A549 (cell line): ENCODE data around the gene LHB. TPM values are rescaled to one million over a fixed set of nuclear protein-coding genes. Genes with fewer than 3 reads are reported as not detected.

ENCODE experiments used
- ATAC-seq, 2 experiments: fragments of 200-7000 bp in 1 of 2; fragments of >200 bp in 1 of 2; cut with Nextera tagmentation in 1 of 2; cut with Tn5 transposase in 1 of 2; 3 replicates each; pipeline versions ENCODE4 v1.8.0 to v1.9.1; 2018 to 2020; ENCODE audit warnings: mild to moderate bottlenecking in 1 of 2, moderate library complexity in 1 of 2
- CTCF ChIA-PET: fragments of 300-600 bp; sonication (Branson Sonifier 250); formaldehyde crosslinking; extraction: SDS; loops from one replicate; lab custom pipeline; 2021; ENCODE audit warnings: antibody characterized with exemption, inconsistent platforms; lab: Yijun Ruan, JAX
- POLR2A ChIA-PET: fragments of 350-600 bp; formaldehyde crosslinking; extraction: SDS; loops from one replicate; lab custom pipeline; 2021; ENCODE audit warnings: antibody characterized with exemption, inconsistent platforms; lab: Yijun Ruan, JAX
- DNase-seq, 2 experiments: peaks; one replicate each; pipeline versions ENCODE4 v3.0.0 to v3.0.0-alpha.2; 2011 to 2016; ENCODE audit warnings: low read depth in 1 of 2, low spot score in 1 of 2
- FAIRE-seq: peaks from 2 replicates; lab custom pipeline; 2011; peaks lifted over from hg19 to GRCh38; lab: Jason Lieb, UNC
- H3K27ac ChIP-seq, 2 experiments: fragments of >200 bp; sonication (Bioruptor Twin); formaldehyde crosslinking; 3 replicates each; pipeline ENCODE4 v1.5.1; 2016 to 2017
- H3K4me1 ChIP-seq: fragments of >200 bp; sonication (Bioruptor Twin); formaldehyde crosslinking; 3 replicates; pipeline ENCODE4 v1.6.1; 2016
- H3K4me2 ChIP-seq: fragments of >200 bp; sonication (Bioruptor Twin); formaldehyde crosslinking; 3 replicates; pipeline ENCODE4 v1.6.1; 2016
- H3K4me3 ChIP-seq: fragments of >200 bp; sonication (Bioruptor Twin); formaldehyde crosslinking; 3 replicates; pipeline ENCODE4 v1.5.1; 2016
- H3K9me3 ChIP-seq: fragments of >200 bp; sonication (Bioruptor Twin); formaldehyde crosslinking; 3 replicates; pipeline ENCODE4 v1.6.1; 2016
- CBX8 ChIP-seq: fragments of 200-600 bp; sonication (generic); IDR thresholded peaks from 2 replicates; pipeline ENCODE4 v1.6.1; 2016
- CHD2 ChIP-seq: fragments of 150-350 bp; IDR thresholded peaks from 2 replicates; pipeline ENCODE4 v1.6.1; 2014; ENCODE audit warnings: low read length; ENCODE audit not compliant: partially characterized antibody
- EHF ChIP-seq: fragments of 250-450 bp; sonication (Bioruptor Pico); IDR thresholded peaks from 2 replicates; pipeline ENCODE4 v1.5.0; 2020; ENCODE audit warnings: mild to moderate bottlenecking
- EHMT2 ChIP-seq: fragments of 200-600 bp; sonication (generic); IDR thresholded peaks from 2 replicates; pipeline ENCODE4 v1.6.1; 2016; ENCODE audit warnings: antibody characterized with exemption, low read depth, mild to moderate bottlenecking, moderate library complexity
- ESRRA ChIP-seq: fragments of 150-350 bp; IDR thresholded peaks from 2 replicates; pipeline ENCODE4 v1.6.1; 2014; ENCODE audit warnings: mild to moderate bottlenecking, low read length, borderline replicate concordance
- FOSB ChIP-seq: fragments of 250-450 bp; sonication (Bioruptor Pico); IDR thresholded peaks from 2 replicates; pipeline ENCODE4 v1.5.0; 2020; ENCODE audit warnings: mild to moderate bottlenecking, moderate library complexity
- GATA3 ChIP-seq: IDR thresholded peaks from 2 replicates; pipeline ENCODE4 v1.6.1; 2012; ENCODE audit warnings: borderline replicate concordance
- HES2 ChIP-seq: fragments of >200 bp; sonication (Bioruptor Twin); formaldehyde crosslinking; IDR thresholded peaks from 2 replicates; pipeline ENCODE4 v1.6.1; 2016
- HEYL ChIP-seq: fragments of 250-450 bp; sonication (Bioruptor Pico); IDR thresholded peaks from 2 replicates; pipeline ENCODE4 v1.8.0; 2021; ENCODE audit warnings: mild to moderate bottlenecking, moderate library complexity
- HMGXB4 ChIP-seq: fragments of 250-450 bp; sonication (Bioruptor Pico); IDR thresholded peaks from 2 replicates; pipeline ENCODE4 v1.5.0; 2021; ENCODE audit warnings: mild to moderate bottlenecking, moderate library complexity, borderline replicate concordance
- JUNB ChIP-seq: fragments of >200 bp; sonication (Bioruptor Twin); formaldehyde crosslinking; IDR thresholded peaks from 2 replicates; pipeline ENCODE4 v1.6.1; 2016
- POLR2A ChIP-seq: IDR thresholded peaks from 2 replicates; pipeline ENCODE4 v1.6.1; 2012; ENCODE audit warnings: mild to moderate bottlenecking, low read length
- RARB ChIP-seq: fragments of 250-450 bp; sonication (Bioruptor Pico); IDR thresholded peaks from 2 replicates; pipeline ENCODE4 v1.8.0; 2021; ENCODE audit warnings: mild to moderate bottlenecking, moderate library complexity
- RNF2 ChIP-seq: fragments of 200-600 bp; sonication (generic); IDR thresholded peaks from 2 replicates; pipeline ENCODE4 v1.6.1; 2016; ENCODE audit warnings: low read depth, mild to moderate bottlenecking, antibody characterized with exemption, moderate library complexity, borderline replicate concordance
- SREBF2 ChIP-seq: fragments of 450-650 bp; IDR thresholded peaks from 2 replicates; pipeline ENCODE4 v1.6.1; 2014; ENCODE audit warnings: mild to moderate bottlenecking, moderate library complexity
- TFCP2L1 ChIP-seq: fragments of 250-450 bp; sonication (Bioruptor Pico); IDR thresholded peaks from 2 replicates; pipeline ENCODE4 v1.5.0; 2021; ENCODE audit warnings: mild to moderate bottlenecking
- ZC3H11A ChIP-seq: fragments of 450-650 bp; IDR thresholded peaks from 2 replicates; pipeline ENCODE4 v1.6.1; 2014; ENCODE audit warnings: antibody characterized with exemption, mild to moderate bottlenecking
- ZFP36 ChIP-seq: fragments of 450-650 bp; IDR thresholded peaks from 2 replicates; pipeline ENCODE4 v1.6.1; 2014; ENCODE audit warnings: borderline replicate concordance; ENCODE audit not compliant: partially characterized antibody
- ZSCAN20 ChIP-seq: fragments of 250-450 bp; sonication (Bioruptor Pico); IDR thresholded peaks from 2 replicates; pipeline ENCODE4 v1.8.0; 2022; ENCODE audit warnings: mild to moderate bottlenecking, moderate library complexity
- WGBS: methylation state at CpG from one replicate; pipeline ENCODE4 v1.1.6; 2017; ENCODE audit errors: missing lambda C conversion rate; 5-methylcytosine and 5-hydroxymethylcytosine counted together
- polyA plus RNA-seq, 4 experiments: library from polyadenylated mRNA; depleted of rRNA in 3 of 4; stranded (reverse); fragments of >200 nt; fragmentation: RNase III in 1 of 4; extraction: RNeasy Plus Mini Kit Qiagen cat#74134 plus additional on column Dnase treatment in 1 of 4; gene quantifications; 2 replicates in 3 of 4; 3 replicates in 1 of 4; pipeline ENCODE4 v1.2.3, GENCODE V29; 2011 to 2017
- TF ChIP-seq, protein P1 (sequence below): fragments of >200 bp; sonication (Bioruptor Twin); formaldehyde crosslinking; IDR thresholded peaks from 3 replicates; pipeline ENCODE4 v1.5.1; 2016

LHB gene
- polyA plus RNA-seq, 2 of the 4 experiments (the other 2 are of a cell fraction): 0.22 TPM; not detected in 1

DNA sequence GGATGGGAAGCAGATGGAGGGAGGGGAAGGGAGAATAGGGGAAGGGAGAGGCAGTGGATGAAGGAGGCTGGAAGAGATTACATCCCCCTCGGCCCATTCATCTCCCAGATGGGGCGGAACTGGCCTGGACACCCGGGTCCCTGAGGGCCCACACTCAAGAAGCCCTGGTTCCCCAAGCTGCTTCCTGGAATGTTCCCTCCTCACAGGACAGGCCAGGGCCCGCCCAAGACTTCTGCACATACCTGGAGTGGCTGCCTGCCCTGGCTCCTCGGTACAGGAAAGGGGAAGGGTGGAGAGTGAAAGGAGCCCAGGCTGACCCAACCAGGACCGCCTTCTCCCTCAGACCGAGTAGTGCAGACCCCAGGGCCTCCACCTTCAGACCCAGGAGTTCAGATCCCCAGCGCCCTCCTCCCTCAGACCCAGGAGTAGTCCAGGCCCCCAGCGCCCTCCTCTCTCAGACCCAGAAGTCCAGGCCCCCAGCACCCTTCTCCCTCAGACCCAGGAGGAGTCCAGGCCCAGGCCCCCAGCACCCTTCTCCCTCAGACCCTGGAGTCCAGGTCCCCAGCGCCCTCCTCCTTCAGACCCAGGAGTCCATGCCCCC, 47.2 kb upstream of the LHB start:
- peak; percentile 30 to 53; a peak in 4 of 6 replicates for ATAC-seq
- ChIA-PET POLR2A (no interaction called here), CTCF (interaction anchor here (0.6 to 2.4 kb wide), 9 partner anchors 8 to 111 kb away, joined by 3 to 9 read pairs (median 5); no protein-coding TSS in a partner anchor)
- H3K9me3 ChIP-seq: no peaks in the 10 kb centered on the region
- no peak for FAIRE-seq
- TF ChIP-seq, protein P1, sequence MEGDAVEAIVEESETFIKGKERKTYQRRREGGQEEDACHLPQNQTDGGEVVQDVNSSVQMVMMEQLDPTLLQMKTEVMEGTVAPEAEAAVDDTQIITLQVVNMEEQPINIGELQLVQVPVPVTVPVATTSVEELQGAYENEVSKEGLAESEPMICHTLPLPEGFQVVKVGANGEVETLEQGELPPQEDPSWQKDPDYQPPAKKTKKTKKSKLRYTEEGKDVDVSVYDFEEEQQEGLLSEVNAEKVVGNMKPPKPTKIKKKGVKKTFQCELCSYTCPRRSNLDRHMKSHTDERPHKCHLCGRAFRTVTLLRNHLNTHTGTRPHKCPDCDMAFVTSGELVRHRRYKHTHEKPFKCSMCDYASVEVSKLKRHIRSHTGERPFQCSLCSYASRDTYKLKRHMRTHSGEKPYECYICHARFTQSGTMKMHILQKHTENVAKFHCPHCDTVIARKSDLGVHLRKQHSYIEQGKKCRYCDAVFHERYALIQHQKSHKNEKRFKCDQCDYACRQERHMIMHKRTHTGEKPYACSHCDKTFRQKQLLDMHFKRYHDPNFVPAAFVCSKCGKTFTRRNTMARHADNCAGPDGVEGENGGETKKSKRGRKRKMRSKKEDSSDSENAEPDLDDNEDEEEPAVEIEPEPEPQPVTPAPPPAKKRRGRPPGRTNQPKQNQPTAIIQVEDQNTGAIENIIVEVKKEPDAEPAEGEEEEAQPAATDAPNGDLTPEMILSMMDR: no peak
- TF ChIP-seq CHD2 (no peak), GATA3 (no peak), CBX8 (no peak), ESRRA (no peak), EHMT2 (no peak), ZSCAN20 (no peak)
- H3K27ac ChIP-seq: peak overlapping the region; percentile 56 to 82
- DNase-seq: no peak
- peak overlapping the region; percentile 89 for H3K4me2 ChIP-seq
- H3K4me1 ChIP-seq: peaks cover 18% of the 10 kb centered on the region
- 59% methylated on average over 10 of the region's 10 CpGs for WGBS
- peak overlapping the region; percentile 45 for H3K4me3 ChIP-seq

DNA sequence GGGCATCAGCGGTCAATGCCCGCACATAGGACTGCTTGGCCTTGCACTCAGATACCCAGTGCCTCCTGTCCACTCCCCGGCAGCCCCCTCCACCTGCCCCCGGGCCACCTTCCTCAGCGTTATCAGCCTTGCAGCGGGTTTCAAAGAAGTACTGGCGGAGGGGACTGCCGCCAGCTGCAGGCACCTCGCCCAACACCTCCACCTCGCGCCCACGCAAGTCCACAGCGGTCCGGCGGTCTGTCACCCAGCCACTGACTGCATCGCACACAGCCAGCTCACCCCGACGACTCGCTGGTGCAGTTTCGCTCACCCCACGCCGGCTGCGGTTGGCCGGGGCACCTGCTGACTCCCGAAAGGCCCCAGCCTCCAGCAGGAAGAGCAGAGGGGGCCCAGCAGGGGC, 44.6 kb upstream of the LHB start:
- WGBS: 94% methylated on average over 25 of the region's 25 CpGs
- Histone ChIP-seq H3K9me3 (no peaks in the 10 kb centered on the region), H3K4me2 (no peak overlapping the region)
- no peak for TF ChIP-seq EHF (CRISPR knock-in tag)
- TF ChIP-seq JUNB: no peak
- TF ChIP-seq, all 56 proteins: peak for 0
- ATAC-seq: no peak
- no peak overlapping the region for H3K4me3 ChIP-seq
- H3K27ac ChIP-seq: no peak overlapping the region
- CTCF ChIA-PET: interaction anchor here (1.0 to 7.3 kb wide), 8 partner anchors 11 to 273 kb away, joined by 3 to 96 read pairs (median 8); partner anchors contain the start of genes GYS1, KCNA7 and RUVBL2
- POLR2A ChIA-PET: interaction anchor here (0.7 kb wide), 1 partner anchor 8 kb away, joined by 3 read pairs; no protein-coding TSS in a partner anchor
- FAIRE-seq: no peak
- no peak for DNase-seq
- H3K4me1 ChIP-seq: peaks cover 29% of the 10 kb centered on the region

GRCh38 chr19:49061000-49061399, 44.1 kb upstream of the LHB start:
- WGBS: 100% methylated on average over 2 of the region's 2 CpGs
- TF ChIP-seq RNF2: no peak
- no peak for TF ChIP-seq RARB (CRISPR knock-in tag)
- no peak for TF ChIP-seq POLR2A
- TF ChIP-seq EHMT2: no peak
- TF ChIP-seq FOSB: no peak
- no peak for TF ChIP-seq TFCP2L1 (CRISPR knock-in tag)
- TF ChIP-seq HMGXB4: no peak
- TF ChIP-seq HEYL: no peak
- no peak for TF ChIP-seq HES2
- TF ChIP-seq ZFP36: no peak
- no peak for TF ChIP-seq ZC3H11A
- no peak for TF ChIP-seq SREBF2
- no peak for TF ChIP-seq EHF (CRISPR knock-in tag)
- TF ChIP-seq, all 56 proteins: peak for 0
- ChIA-PET CTCF (interaction anchor here (0.9 to 7.3 kb wide), 11 partner anchors 12 to 273 kb away, joined by 3 to 96 read pairs (median 4); partner anchors contain the start of genes GYS1, KCNA7 and RUVBL2), POLR2A (no interaction called here)
- ATAC-seq (no peak), FAIRE-seq (peak; percentile 18), DNase-seq (no peak)
- no peak overlapping the region for H3K4me2 ChIP-seq
- H3K4me1 ChIP-seq: peaks cover 28% of the 10 kb centered on the region
- H3K4me3 ChIP-seq: no peak overlapping the region
- no peaks in the 10 kb centered on the region for H3K9me3 ChIP-seq
- no peak overlapping the region for H3K27ac ChIP-seq
